Right lobe of liver (tissue), 4 donors: ENCODE measurements around the gene LRP11.

ENCODE experiments used
- POLR2A ChIP-seq: fragments of 450-650 bp; IDR thresholded peaks from one replicate; pipeline ENCODE4 v1.6.1; 2017; ENCODE audit warnings: antibody characterized with exemption, mild to moderate bottlenecking
- TF ChIP-seq, protein P1 (sequence below), 4 donors: fragments of 200-600 bp in 3 of 4; fragments of 450-650 bp in 1 of 4; IDR thresholded peaks; one replicate each; pipeline versions ENCODE4 v1.5.1 to v1.8.0; 2016 to 2022; ENCODE audit warnings: antibody characterized with exemption in 4 of 4, mild to moderate bottlenecking in 2 of 4
- donor health status: DM: no; HTN: no; CAD: no.
- donor health status: DM: no; HTN: no; CAD: no.
- donor health status: DM: no; HTN: yes; CAD: no.

GRCh38 chr6:149809798-149810197 is 54.4 kb downstream of the LRP11 start:
- TF ChIP-seq, protein P1, sequence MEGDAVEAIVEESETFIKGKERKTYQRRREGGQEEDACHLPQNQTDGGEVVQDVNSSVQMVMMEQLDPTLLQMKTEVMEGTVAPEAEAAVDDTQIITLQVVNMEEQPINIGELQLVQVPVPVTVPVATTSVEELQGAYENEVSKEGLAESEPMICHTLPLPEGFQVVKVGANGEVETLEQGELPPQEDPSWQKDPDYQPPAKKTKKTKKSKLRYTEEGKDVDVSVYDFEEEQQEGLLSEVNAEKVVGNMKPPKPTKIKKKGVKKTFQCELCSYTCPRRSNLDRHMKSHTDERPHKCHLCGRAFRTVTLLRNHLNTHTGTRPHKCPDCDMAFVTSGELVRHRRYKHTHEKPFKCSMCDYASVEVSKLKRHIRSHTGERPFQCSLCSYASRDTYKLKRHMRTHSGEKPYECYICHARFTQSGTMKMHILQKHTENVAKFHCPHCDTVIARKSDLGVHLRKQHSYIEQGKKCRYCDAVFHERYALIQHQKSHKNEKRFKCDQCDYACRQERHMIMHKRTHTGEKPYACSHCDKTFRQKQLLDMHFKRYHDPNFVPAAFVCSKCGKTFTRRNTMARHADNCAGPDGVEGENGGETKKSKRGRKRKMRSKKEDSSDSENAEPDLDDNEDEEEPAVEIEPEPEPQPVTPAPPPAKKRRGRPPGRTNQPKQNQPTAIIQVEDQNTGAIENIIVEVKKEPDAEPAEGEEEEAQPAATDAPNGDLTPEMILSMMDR (IDR thresholded peaks at IDR 0.05) = no peak
- TF ChIP-seq POLR2A = no peak
